ENCODE data around the gene TSPAN4. TPM values are rescaled to one million over a fixed set of nuclear protein-coding genes. Genes with fewer than 3 reads are reported as not detected.
A peak's percentile ranks its signal among the peaks of the same experiment; 100 is the strongest.

TSPAN4 gene
- total RNA-seq, 1 experiment from 2014 or later = 117 TPM

DNA sequence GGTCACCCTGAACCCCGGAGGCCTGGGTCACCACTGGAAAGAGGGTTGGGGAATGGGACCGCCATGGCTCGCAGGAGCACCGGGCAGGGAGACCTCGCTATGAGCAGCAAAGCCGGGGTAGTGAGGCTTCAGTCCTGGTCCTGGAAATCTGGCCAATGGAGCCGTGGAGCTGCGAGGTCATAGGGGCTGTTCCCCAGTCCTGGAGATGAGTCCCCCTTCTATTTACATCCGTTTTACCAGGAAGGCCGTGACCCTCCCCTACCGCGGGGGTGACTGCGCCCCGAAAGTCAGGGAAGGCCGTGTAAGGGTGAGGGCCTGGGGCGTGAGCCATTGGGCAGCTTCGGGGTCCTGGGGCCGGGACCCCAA is 38.1 kb upstream of the TSPAN4 start:
- no peak for DNase-seq (ENCODE audit: low spot score)

DNA sequence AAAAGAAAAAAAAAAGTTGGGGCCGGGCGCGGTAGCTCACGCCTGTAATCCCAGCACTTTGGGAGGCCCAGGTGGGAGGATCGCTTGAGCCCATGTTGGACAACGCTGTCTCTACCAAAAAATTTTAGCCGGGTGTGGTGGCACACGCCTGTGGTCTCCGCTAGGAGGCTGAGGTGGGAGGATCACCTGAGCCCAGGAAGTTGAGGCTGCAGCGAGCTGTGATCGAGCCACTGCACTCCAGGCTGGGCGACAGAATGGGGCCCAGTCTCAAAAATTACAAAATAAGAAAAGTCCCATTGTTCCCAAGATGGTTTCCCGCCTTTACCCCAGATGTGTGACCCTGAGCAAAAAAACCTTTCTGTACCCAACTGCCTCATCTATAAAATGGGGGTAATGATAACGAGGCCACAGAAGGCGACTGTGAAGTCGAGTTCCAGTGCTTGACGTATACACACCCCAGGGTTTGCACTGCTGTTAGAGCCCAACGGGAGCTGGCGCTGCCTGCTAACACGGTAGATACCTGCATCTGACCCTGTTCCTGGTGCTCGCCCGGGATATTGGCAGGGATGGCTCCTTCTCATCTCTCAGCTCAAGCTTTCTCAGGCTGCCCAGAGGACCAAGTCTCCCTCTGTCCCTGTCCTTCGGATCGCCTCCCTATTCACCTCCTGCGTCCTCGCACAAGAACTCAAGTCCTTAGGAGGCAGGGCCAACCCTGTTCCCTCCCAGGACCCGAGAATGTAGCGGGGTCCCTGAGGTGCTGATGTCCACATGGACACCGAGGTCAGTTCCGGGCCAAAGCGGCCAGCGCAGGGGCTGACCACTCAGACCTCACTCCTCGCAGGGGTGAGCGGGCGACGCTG is 34.0 kb upstream of the TSPAN4 start:
- DNase-seq (ENCODE audit: low spot score) = no peak

DNA sequence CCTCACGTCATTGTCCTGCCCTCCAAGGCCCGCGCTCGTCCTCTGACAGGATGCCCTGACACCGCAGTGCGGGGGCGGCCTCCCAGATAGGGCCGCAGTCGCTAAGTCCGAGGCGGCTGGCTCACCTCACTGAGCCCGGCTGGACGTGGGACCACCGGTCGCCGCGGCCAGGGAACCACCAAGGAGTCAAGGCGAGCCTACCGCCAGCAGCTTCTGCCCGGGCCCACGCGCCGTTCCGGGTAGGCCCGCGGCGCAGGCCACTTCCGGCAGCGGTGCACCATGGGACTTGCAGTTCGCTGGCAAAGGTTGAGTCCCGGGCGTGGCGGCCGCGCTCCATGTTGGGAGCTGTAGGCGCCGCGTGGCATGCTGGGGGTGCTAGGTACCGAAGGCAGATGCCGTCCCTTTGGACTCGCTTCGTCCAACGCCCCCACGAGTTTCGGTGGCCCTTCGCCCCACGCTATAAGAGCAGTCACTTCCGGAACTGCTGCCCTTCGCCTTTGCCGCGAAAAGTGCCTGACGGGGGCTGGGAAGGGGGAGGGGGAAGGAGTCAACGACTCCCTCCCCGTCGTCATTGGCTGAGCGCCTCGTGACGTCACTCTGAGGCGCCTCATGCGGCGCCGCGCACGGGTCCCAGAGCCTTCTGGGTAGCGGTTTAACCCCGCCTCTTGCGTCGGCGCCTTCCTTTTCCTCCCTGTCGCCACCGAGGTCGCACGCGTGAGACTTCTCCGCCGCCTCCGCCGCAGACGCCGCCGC is 33.2 kb upstream of the TSPAN4 start, which contains the start of gene RPLP2:
TSS of gene RPLP2 (plus strand) at position 681 of the 753 bp plus-strand sequence. CDS start 268 bp downstream, outside the sequence.
- DNase-seq (ENCODE audit: low spot score) = peak; percentile 97

GRCh38 chr11:810040-810567 is 32.5 kb upstream of the TSPAN4 start:
- DNase-seq (ENCODE audit: low spot score) = no peak

DNA sequence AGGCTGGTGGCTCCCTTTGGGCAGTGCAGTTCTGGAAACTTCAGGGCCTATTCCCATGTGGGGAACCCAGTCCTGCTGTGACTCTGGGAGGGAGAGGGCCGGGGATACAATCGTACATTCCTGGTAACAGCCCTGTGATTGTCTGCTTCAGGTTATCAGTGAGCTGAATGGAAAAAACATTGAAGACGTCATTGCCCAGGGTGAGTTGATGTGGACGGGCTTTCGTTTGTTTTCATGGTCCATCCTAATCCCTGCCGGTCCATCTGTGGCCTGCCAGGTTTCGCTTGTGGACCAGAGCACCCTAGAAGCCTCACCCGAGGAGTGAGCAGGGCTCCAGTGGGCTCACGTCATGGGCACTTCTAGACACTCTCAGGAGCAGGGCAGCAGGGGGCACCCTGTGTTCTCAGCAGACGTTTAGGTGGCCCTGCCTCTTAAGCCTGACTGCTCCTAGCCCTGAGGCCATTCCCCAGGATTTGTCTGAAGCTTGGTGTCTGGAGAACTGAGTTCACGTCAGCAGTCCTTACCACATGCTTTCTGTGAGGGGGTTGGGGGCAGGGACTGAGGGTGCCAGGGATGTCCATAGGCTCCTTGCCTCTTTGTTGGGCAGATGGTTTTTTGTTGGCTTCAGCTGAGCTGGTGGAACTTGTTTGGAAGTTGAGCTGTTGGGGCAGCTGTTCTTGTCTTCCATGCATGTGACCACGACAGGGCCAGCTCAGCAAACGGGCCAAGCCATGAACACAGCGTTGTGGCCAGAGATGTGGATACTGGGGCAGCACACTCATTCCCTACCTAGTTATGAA is 31.0 kb upstream of the TSPAN4 start:
- no peak for DNase-seq (ENCODE audit: low spot score)

GRCh38 chr11:812390-812789 is 30.3 kb upstream of the TSPAN4 start:
- no peak for DNase-seq (ENCODE audit: low spot score)

DNA sequence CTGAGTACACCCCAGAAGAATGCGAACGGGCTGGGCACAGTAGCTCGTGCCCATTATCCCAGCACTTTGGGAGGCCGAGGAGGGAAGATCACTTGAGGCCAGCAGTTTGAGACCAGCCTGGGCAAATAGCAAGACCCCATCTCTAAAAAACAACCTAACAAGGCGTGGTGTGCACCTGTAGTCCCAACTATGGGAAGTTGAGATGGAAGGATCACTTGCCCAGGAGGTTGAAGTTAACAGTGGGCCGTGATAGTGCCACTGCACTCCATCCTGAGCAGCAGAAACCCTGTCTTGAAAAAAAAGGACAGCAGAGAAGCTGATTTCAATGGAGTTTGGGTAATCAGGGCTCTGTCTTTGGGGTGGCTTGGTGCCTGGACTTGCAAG is 29.6 kb upstream of the TSPAN4 start:
- DNase-seq (ENCODE audit: low spot score) = no peak

DNA sequence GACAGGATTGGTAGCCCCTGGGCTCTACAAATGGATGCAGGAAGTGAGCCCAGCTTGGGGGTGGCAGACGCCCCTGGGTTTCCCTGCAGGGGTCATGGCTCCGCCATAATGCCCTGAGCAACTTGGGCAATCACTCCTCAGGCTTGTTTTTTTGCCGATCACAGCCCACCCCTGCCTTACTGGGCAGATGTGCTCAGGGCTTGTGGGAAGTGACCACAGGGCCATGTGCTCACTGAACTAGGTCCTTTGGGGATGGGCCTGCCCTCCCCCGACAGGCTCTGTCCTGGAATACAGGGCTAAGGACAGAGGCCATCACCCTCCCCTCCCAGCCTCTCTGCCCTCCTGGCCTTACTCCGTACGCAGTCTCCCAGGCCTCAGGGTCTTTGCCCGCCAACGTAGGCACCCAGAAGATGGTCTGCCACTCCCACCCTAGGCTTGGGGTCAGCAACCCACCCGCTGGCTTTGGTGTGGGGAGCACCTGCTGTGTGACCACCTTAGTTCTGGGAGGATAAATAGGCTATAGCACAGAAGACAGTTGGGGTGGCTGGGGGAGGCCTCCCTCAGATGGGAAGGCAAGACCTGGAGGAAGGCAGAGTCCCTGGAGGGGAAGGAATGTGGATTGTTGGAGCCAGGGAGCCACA is 29.1 kb upstream of the TSPAN4 start:
- no peak for DNase-seq (ENCODE audit: low spot score)

- no peak for DNase-seq (ENCODE audit: low spot score)
Measured at GRCh38 chr11:815675-816432, 26.8 kb upstream of the TSPAN4 start.

DNA sequence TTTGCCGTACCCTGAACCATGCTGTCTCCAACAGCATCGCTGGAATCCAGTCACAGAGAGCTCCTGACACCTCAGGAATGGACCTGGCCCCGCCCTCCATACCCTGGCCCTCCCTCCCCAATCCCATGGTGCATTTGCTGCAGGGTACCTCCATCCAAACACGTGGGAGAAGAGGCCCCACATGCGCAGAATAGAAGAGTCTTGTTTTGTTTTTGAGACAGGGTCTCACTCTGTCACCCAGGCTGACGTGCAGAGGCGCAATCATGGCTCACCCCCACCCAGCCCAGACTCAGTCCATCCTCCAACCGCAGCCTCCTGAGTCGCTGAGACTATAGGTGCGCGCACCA is 26.2 kb upstream of the TSPAN4 start:
- no peak for DNase-seq (ENCODE audit: low spot score)

GRCh38 chr11:818396-819128 is 24.1 kb upstream of the TSPAN4 start, which contains the start of gene PNPLA2:
TSS of gene PNPLA2 (plus strand) at chr11:818914. CDS start at chr11:819719, 805 bp downstream.
- DNase-seq (ENCODE audit: low spot score) = no peak

DNA sequence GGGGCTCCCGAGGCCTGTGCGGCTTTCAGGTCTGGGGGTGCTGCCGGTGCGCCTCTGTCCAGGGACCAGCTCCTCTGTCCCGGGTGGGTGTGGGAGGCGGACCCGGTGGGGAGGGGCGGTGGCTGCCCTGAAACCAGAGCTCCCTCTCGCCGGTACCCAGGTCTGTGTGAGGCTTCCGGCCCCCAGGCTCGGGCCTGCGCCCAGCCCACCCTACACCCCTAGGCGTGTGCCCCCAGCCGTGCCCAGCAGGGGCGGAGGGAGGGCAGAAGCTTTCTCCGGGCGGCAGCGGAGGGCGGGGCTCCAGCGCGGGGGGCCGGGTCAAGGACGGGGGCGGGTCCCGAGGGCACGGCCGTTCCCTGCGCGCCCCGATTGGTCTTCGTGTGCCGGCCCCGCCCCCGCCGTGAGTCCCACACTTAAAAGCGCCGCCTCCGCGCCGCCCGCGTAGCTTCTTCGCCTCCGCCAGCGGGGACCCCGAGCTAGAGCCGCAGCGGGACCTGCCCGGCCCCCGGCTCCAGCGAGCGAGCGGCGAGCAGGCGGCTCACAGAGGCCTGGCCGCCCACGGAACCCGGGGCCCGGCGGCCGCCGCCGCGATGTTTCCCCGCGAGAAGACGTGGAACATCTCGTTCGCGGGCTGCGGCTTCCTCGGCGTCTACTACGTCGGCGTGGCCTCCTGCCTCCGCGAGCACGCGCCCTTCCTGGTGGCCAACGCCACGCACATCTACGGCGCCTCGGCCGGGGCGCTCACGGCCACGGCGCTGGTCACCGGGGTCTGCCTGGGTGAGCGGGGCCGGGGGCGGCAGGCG is 23.3 kb upstream of the TSPAN4 start:
- peak; percentile 79 for DNase-seq (ENCODE audit: low spot score)

- DNase-seq (ENCODE audit: low spot score) = peak; percentile 86
Measured at GRCh38 chr11:819943-820649, 22.6 kb upstream of the TSPAN4 start.

DNA sequence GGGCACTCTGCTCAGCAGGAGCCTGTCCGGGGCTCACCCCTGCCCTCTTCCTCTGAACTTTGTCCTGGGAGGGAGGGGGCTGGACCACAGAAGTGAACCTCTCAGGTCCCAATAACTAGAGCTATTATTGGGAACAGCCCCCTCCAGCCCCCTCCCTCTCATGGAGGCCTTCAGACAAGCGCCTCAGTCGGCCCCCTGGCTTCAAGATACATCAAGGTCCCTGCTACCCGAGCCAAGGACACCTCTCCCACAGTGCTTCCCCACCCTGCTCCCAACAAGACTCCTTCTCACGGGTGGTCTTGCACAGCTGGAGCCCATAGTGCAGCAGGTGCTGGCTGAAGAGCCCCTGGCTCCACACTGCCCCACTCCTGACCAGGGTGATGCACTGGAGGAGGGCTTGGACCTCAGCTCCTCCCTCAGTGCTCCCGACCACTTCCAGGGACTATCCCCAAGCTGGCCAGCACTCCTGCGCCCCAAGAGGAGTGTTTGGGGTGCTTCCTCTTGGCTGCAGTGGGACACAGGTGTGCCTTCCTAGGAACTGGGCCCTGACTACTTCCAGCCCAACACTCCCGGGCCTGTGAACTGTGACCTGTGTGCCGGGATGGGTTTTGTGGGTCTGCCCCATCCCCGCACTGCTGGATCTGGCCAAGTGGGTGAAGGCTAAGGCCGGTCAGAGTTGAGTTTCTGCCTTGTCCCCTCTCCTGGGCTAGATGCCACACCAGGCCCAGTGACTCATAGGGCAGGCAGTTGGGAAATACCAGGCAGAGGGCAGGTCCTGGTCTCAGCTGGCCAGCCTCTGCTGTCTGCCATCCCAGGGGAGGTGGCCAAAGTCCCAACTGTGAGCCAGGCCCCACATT is 21.8 kb upstream of the TSPAN4 start:
- DNase-seq (ENCODE audit: low spot score) = no peak

- no peak for DNase-seq (ENCODE audit: low spot score)
Measured at GRCh38 chr11:821512-822371, 20.9 kb upstream of the TSPAN4 start.
